ENCODE data around the gene TANGO6.

GRCh38 chr16:68972013-68972412 is 128.7 kb downstream of the TANGO6 start:
- no peak for TF ChIP-seq CTCF (IDR thresholded peaks at IDR 0.05)
- no peak for TF ChIP-seq POLR2A (IDR thresholded peaks at IDR 0.05)
